Ovary (tissue), 9 donors: ENCODE data around the gene GREM2. TPM values are rescaled to one million over a fixed set of nuclear protein-coding genes. Genes with fewer than 3 reads are reported as not detected.
A peak's percentile ranks its signal among the peaks of the same experiment; 100 is the strongest.

Experiments used
- DNase-seq, 5 donors: peaks; one replicate each; pipeline ENCODE4 v3.0.0-alpha.2; 2019 to 2020
- H3K27ac ChIP-seq, 2 donors: fragments of 200-600 bp; one replicate each; pipeline versions ENCODE4 v1.5.1 to v1.8.0; 2019 to 2022
- H3K27me3 ChIP-seq: fragments of 200-600 bp; one replicate; pipeline ENCODE4 v1.8.0; 2022
- H3K36me3 ChIP-seq: fragments of 200-600 bp; sonication (generic); one replicate; pipeline ENCODE4 v1.5.1; 2019
- H3K4me1 ChIP-seq: one replicate; pipeline ENCODE4 v1.8.1; 2013; ENCODE audit warnings: mild to moderate bottlenecking, moderate library complexity; ENCODE audit not compliant: insufficient read depth
- H3K4me3 ChIP-seq: fragments of 200-600 bp; sonication (generic); one replicate; pipeline ENCODE4 v1.5.1; 2017
- H3K9me3 ChIP-seq, 2 donors: fragments of 200-600 bp in 1 of 2; sonication (generic) in 1 of 2; one replicate each; pipeline versions ENCODE4 v1.5.1 to v1.8.1; 2013 to 2019; ENCODE audit warnings: mild to moderate bottlenecking in 1 of 2, moderate library complexity in 1 of 2
- EP300 ChIP-seq: sonication (generic); formaldehyde crosslinking; IDR thresholded peaks from one replicate; pipeline ENCODE4 v1.6.1; 2017; ENCODE audit warnings: antibody characterized with exemption
- POLR2A ChIP-seq: fragments of 450-650 bp; IDR thresholded peaks from one replicate; pipeline ENCODE4 v1.6.1; 2017; ENCODE audit warnings: antibody characterized with exemption, mild to moderate bottlenecking, moderate library complexity
- WGBS, 3 donors: extraction: QIAGEN DNeasy Blood & Tissue Kit in 1 of 3; methylation state at CpG; one replicate each; pipeline versions ENCODE4 v1.1.5 to v1.1.7; 2013 to 2017; 5-methylcytosine and 5-hydroxymethylcytosine counted together
- intact Hi-C, 4 donors: fragments of 100-400 bp; cut with DNase I; formaldehyde crosslinking; loops; one replicate each; pipeline versions ENCODE4 v1.11.0 to v1.15.1; 2022 to 2023
- polyA plus RNA-seq, 2 donors: library from polyadenylated mRNA; stranded (reverse); fragments of 200-250 nt in 1 of 2; fragments of 350-450 nt in 1 of 2; fragmentation: Illumina TruSeq in 1 of 2; extraction: RNeasy Lipid Tissue Mini Kit (QIAGEN cat#74804) in 1 of 2; gene quantifications; one replicate each; pipeline ENCODE4 v1.2.3, GENCODE V29; 2013 to 2014
- total RNA-seq, 7 donors: library from RNA; depleted of rRNA in 2 of 7; stranded (reverse); fragments of >200 nt in 2 of 7; fragmentation: NEBNext Ultra II Directional in 3 of 7; extraction: Animal tissue kit (Norgen Biotek cat#: 25700) in 3 of 7; gene quantifications; one replicate each; pipeline versions ENCODE4 v1.1.0 to v1.2.4, GENCODE V29; 2016 to 2023
- TF ChIP-seq, protein P1 (sequence below), 3 donors: fragments of 450-650 bp in 2 of 3; fragments of 200-600 bp in 1 of 3; IDR thresholded peaks; one replicate each; pipeline versions ENCODE4 v1.5.1 to v1.8.0; 2016 to 2022; ENCODE audit warnings: antibody characterized with exemption in 3 of 3, mild to moderate bottlenecking in 1 of 3
- donor health status: DM: no; HTN: no; CAD: no; lungs with moderate emphysema.
- donor health status: DM: no; HTN: no; CAD: no.
- donor health status: Bipolar disorder and iron deficiency.
- donor health status: DM: yes; HTN: yes; CAD: no.
- donor health status: DM: no; HTN: no; CAD: no.
- donor health status: DM: yes; HTN: yes; CAD: no.

Gene GREM2
- total and polyA plus RNA-seq, 9 donors: 0.95 to 16.7 (median 5.4) TPM

DNA sequence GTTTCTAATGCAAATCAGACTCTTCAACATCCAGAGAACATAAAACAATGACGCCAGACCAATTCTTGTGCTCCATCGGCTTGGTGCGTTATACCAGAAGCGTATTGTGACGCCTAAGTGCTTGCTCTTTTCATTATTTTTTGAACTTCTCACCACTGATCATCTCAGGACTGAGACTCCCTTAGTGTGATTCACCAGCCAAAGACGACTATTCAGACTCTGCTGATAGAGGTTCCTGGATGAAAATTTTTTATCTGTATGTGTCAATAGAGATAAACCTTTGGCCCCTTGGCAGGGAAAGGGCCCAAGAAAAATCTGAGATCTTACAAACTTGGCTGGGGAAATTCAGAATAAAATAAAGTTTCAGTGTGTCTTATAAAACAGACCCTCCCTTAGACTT lies 856 bp upstream of the GREM2 start:
- intact Hi-C loops: loop anchor here in 2 of 4 donors (10.0 kb wide), 2 partner anchors 268 to 298 kb away; no protein-coding TSS in a partner anchor
- no peak overlapping the region for H3K27ac ChIP-seq

DNA sequence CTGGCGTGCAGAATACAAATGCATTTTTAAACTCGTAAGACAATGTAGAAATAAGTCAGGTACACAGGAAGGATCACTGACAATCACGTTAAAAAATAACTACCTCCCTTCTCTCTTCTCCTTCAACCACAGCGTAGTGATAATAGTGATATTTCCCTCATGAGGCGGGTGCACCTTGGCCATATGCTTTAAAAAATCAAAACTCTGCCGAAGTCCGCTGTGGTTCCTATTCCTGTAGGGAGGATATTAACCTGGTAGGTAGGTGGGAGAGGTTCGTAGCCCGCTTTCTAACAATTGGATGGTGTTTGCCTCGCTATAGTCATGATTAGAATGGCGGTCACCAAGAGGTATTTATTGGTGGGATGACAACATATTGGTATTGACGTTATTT lies 732 bp downstream of the GREM2 start:
- H3K27ac ChIP-seq: no peak overlapping the region
- intact Hi-C loops: loop anchor here in 2 of 4 donors (10.0 kb wide), 2 partner anchors 266 to 296 kb away; no protein-coding TSS in a partner anchor
- H3K36me3 ChIP-seq: no peaks in the 10 kb centered on the region
- 7 to 22% (median 16%) methylated on average over 12 of the region's 12 CpGs for whole genome bisulfite sequencing, 3 donors
- no peak for DNase-seq
- no peak for TF ChIP-seq EP300
- peak overlapping the region; percentile 44 for H3K4me3 ChIP-seq
- H3K27me3 ChIP-seq: no peaks in the 10 kb centered on the region
- H3K4me1 ChIP-seq: no peaks in the 10 kb centered on the region
- H3K9me3 ChIP-seq: no peaks in the 10 kb centered on the region

More for the DNA sequence above, 856 bp upstream of the GREM2 start:
- no peak for DNase-seq
- Histone ChIP-seq H3K36me3 (no peaks in the 10 kb centered on the region), H3K4me3 (no peak overlapping the region), H3K27me3 (no peaks in the 10 kb centered on the region), H3K9me3 (no peaks in the 10 kb centered on the region), H3K4me1 (no peaks in the 10 kb centered on the region)
- TF ChIP-seq EP300 (no peak), POLR2A (no peak)
- TF ChIP-seq, protein P1, sequence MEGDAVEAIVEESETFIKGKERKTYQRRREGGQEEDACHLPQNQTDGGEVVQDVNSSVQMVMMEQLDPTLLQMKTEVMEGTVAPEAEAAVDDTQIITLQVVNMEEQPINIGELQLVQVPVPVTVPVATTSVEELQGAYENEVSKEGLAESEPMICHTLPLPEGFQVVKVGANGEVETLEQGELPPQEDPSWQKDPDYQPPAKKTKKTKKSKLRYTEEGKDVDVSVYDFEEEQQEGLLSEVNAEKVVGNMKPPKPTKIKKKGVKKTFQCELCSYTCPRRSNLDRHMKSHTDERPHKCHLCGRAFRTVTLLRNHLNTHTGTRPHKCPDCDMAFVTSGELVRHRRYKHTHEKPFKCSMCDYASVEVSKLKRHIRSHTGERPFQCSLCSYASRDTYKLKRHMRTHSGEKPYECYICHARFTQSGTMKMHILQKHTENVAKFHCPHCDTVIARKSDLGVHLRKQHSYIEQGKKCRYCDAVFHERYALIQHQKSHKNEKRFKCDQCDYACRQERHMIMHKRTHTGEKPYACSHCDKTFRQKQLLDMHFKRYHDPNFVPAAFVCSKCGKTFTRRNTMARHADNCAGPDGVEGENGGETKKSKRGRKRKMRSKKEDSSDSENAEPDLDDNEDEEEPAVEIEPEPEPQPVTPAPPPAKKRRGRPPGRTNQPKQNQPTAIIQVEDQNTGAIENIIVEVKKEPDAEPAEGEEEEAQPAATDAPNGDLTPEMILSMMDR (IDR thresholded peaks at IDR 0.05): no peak
- WGBS, 3 donors: 50 to 70% (median 69%) methylated on average over 6 of the region's 6 CpGs

- no peaks in the 10 kb centered on the region for H3K36me3 ChIP-seq
- H3K27ac ChIP-seq: no peak overlapping the region
- H3K4me1 ChIP-seq: no peaks in the 10 kb centered on the region
- no peak for TF ChIP-seq POLR2A
- no peaks in the 10 kb centered on the region for H3K27me3 ChIP-seq
- intact Hi-C loops: loop anchor here in 2 of 4 donors (10.0 kb wide), 2 partner anchors 266 to 296 kb away; no protein-coding TSS in a partner anchor
- no peak for DNase-seq
- H3K9me3 ChIP-seq: no peaks in the 10 kb centered on the region
- H3K4me3 ChIP-seq: no peak overlapping the region
- 83 to 90% (median 86%) methylated on average over 6 of the region's 6 CpGs for WGBS, 3 donors
Observed at GRCh38 chr1:240610636-240611035, 1.3 kb downstream of the GREM2 start.

- WGBS, 3 donors: 73 to 76% (median 74%) methylated on average over 6 of the region's 6 CpGs
- H3K4me3 ChIP-seq: no peak overlapping the region
- intact Hi-C loops: loop anchor here in 2 of 4 donors (10.0 kb wide), 2 partner anchors 265 to 295 kb away; no protein-coding TSS in a partner anchor
Observed at GRCh38 chr1:240609527-240610060, 2.4 kb downstream of the GREM2 start.

DNA sequence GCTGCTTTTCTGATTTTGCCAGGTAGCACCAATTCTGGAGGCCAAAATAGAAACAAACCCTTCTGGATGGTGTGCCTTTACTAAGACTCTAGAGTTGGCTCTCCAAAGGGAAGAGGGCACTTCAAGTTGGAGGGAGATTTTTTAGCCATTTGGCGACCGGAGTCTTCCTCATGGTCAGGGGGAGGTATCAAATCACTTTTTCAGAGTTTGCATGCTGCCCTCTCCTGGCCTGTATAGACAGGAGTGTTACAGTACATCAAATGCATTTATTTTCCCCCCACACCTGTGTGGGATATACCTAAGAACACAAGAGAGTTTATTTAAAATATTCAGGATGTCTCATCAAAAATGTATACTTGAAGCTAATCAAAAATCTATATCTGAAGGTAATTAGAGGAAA lies 3.2 kb downstream of the GREM2 start:
- Histone ChIP-seq H3K9me3 (no peaks in the 10 kb centered on the region), H3K36me3 (no peaks in the 10 kb centered on the region), H3K4me3 (no peak overlapping the region), H3K4me1 (no peaks in the 10 kb centered on the region), H3K27me3 (no peaks in the 10 kb centered on the region), H3K27ac (no peak overlapping the region)
- TF ChIP-seq, protein P1 (IDR thresholded peaks at IDR 0.05): no peak
- TF ChIP-seq POLR2A (no peak), EP300 (no peak)
- WGBS, 3 donors: 26 to 36% (median 32%) methylated on average over 2 of the region's 2 CpGs
- no peak for DNase-seq
- intact Hi-C loops: no loop called here

More at GRCh38 chr1:240609527-240610060, 2.4 kb downstream of the GREM2 start:
- Histone ChIP-seq H3K9me3 (no peaks in the 10 kb centered on the region), H3K27ac (no peak overlapping the region), H3K36me3 (no peaks in the 10 kb centered on the region), H3K27me3 (no peaks in the 10 kb centered on the region), H3K4me1 (no peaks in the 10 kb centered on the region)
- no peak for DNase-seq
- TF ChIP-seq POLR2A (no peak), EP300 (no peak)
- TF ChIP-seq, protein P1 (IDR thresholded peaks at IDR 0.05): no peak
